IPS DF 4.7 (cell line): ENCODE data around the gene CT47A7.
"Not testable (repeated sequence)": the region's sequence is repeated elsewhere in the genome, so short reads cannot be mapped to it uniquely, and the experiment has no call there.

Experiments
- DNase-seq: peaks from one replicate; pipeline ENCODE4 v3.0.0-alpha.2; 2013; ENCODE audit warnings: low spot score; ENCODE audit errors: extremely low read depth

CT47A7 gene

DNA sequence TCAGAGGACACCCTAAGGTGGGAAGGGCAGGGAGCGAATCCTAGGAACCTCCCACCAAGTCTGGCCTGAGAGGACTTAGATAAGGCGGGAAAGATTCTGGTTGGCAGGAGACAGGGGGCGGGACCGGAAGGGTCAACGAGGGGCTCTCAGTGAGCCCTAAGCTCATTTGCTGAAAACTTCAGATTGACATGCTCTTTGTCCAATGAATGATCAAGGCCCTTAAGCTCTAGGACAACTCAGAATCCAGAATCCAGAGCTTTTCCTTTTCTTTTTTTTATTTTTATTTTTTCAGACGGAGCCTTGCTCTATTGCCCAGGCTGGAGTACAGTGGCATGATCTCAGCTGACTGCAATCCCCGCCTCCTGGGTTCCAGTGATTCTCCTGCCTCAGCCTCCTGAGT is at the start of gene CT47A7:
TSS of gene CT47A7 (minus strand) at position 101 of the 400 bp plus-strand sequence. CDS start 255 bp downstream, outside the sequence.
- DNase-seq, result not testable (repeated sequence)

DNA sequence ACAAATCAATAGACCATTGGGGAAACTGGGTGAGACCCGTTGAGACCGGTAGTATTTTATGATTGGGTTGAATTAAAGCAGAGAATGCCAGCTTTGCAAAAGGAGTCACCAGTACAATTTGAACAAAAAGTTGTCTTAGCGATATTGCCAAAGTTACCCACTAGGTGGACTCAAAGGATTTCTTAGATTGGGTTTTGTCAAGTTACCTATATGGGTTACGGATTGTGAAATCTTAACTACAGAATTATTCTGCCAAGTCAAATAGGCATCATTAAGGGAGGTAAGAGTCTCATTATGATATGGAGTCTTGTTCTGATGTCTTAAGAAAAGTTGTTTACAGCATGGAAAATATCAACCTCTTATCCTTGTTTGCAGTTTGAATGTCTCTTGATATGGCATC is 44.2 kb upstream of the CT47A7 start:
- no peak for DNase-seq

DNA sequence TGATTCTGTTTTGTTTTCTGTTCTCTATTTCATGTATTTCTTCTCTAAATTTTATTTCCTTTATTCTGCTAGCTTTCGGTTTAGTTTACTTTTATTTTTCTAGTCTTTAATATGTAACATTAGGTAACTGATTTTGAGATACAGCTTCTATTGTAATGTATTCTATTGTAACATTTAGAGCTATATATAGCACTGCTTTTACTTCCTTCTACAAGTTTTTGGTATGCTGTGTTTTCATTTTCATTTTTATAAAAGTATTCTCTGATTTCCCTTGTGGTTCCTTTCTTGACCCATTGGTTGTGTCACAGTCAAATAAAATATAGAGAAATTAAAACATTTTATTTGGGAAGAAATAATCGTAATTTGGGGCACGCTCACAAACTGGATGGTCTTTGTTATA is 43.0 kb upstream of the CT47A7 start:
- DNase-seq, result no peak

DNA sequence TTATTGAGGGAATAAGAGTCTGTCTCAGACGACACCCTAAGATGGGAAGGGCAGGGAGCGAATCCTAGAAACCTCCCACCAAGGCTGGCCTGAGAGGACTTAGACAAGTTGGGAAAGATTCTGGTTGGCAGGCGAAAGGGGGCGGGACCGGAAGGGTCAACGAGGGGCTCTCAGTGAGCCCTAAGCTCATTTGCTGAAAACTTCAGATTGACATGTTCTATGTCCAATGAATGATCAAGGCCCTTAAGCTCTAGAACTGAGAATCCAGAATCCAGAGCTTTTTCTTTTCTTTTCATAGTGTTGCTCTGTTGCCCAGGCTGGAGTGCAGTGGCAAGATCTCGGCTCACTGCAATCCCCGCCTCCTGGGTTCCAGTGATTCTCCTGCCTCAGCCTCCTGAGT is 29.3 kb upstream of the CT47A7 start, which contains the start of gene CT47A1:
TSS of gene CT47A1 (minus strand) at position 101 of the 400 bp plus-strand sequence. CDS start 231 bp downstream, outside the sequence.
- not testable (repeated sequence) for DNase-seq
